HEK293 (cell line): ENCODE measurements around the gene IL17REL.
A peak's percentile ranks its signal among the peaks of the same experiment; 100 is the strongest.

Source experiments
- CTCF ChIA-PET: fragments of 350-600 bp; formaldehyde crosslinking; extraction: SDS; loops from one replicate; lab custom pipeline; 2021; ENCODE audit warnings: antibody characterized with exemption; lab: Yijun Ruan, JAX
- POLR2A ChIA-PET: fragments of 300-600 bp; formaldehyde crosslinking; extraction: SDS; loops from one replicate; lab custom pipeline; 2020; ENCODE audit warnings: antibody characterized with exemption, inconsistent platforms; lab: Yijun Ruan, JAX
- H3K27ac ChIP-seq: fragments of 200-500 bp; sonication (Bioruptor generic); 2 replicates; pipeline ENCODE4 v1.5.1; 2014; ENCODE audit warnings: low read depth, low read length, control low read depth, inconsistent platforms; ENCODE audit errors: extremely low read depth
- H3K36me3 ChIP-seq, 2 experiments: fragments of 200-500 bp in 1 of 2; sonication (Bioruptor generic) in 1 of 2; 1 replicate in 1 of 2; 2 replicates in 1 of 2; pipeline ENCODE4 v1.5.1; 2014 to 2017; ENCODE audit warnings: inconsistent platforms in 2 of 2, low read length in 2 of 2; ENCODE audit not compliant: control insufficient read depth in 2 of 2, insufficient read depth in 1 of 2
- H3K4me1 ChIP-seq: fragments of 200-500 bp; sonication (Bioruptor generic); 2 replicates; pipeline ENCODE4 v1.5.1; 2014; ENCODE audit warnings: mild to moderate bottlenecking, low read length, inconsistent platforms; ENCODE audit not compliant: control insufficient read depth, insufficient read depth
- H3K4me3 ChIP-seq: 2 replicates; pipeline ENCODE4 v1.5.1; 2011; ENCODE audit warnings: low read depth, mild to moderate bottlenecking, control low read depth, low read length, moderate library complexity
- H3K9me3 ChIP-seq: fragments of 200-500 bp; sonication (Bioruptor generic); 2 replicates; pipeline ENCODE4 v1.5.1; 2014; ENCODE audit warnings: low read depth, low read length, inconsistent platforms; ENCODE audit not compliant: control insufficient read depth, insufficient read depth
- IKZF3 ChIP-seq: fragments of 450-650 bp; IDR thresholded peaks from 2 replicates; pipeline ENCODE4 v1.5.0; 2018; ENCODE audit warnings: missing biosample characterization, mild to moderate bottlenecking, missing genetic modification characterization, moderate library complexity
- KLF16 ChIP-seq: fragments of 450-650 bp; formaldehyde crosslinking; IDR thresholded peaks from 2 replicates; pipeline ENCODE4 v1.5.1; 2017; ENCODE audit warnings: missing biosample characterization, missing genetic modification characterization
- KLF8 ChIP-seq: fragments of 450-650 bp; formaldehyde crosslinking; IDR thresholded peaks from 2 replicates; pipeline ENCODE4 v1.5.1; 2016; ENCODE audit warnings: missing biosample characterization, missing genetic modification characterization
- YY1 ChIP-seq: fragments of 450-650 bp; formaldehyde crosslinking; IDR thresholded peaks from 2 replicates; pipeline ENCODE4 v1.5.1; 2018; ENCODE audit warnings: missing biosample characterization, missing genetic modification characterization
- YY2 ChIP-seq: fragments of 450-650 bp; formaldehyde crosslinking; IDR thresholded peaks from 2 replicates; pipeline ENCODE4 v1.5.1; 2016; ENCODE audit warnings: missing biosample characterization, missing genetic modification characterization
- ZNF140 ChIP-seq: fragments of 450-650 bp; formaldehyde crosslinking; IDR thresholded peaks from 2 replicates; pipeline ENCODE4 v1.5.1; 2016; ENCODE audit warnings: missing biosample characterization, missing genetic modification characterization
- ZNF2 ChIP-seq: fragments of 450-650 bp; formaldehyde crosslinking; IDR thresholded peaks from 2 replicates; pipeline ENCODE4 v1.5.1; 2016; ENCODE audit warnings: missing biosample characterization, missing genetic modification characterization
- ZNF221 ChIP-seq: fragments of 450-650 bp; formaldehyde crosslinking; IDR thresholded peaks from 2 replicates; pipeline ENCODE4 v1.5.1; 2017; ENCODE audit warnings: missing biosample characterization, missing genetic modification characterization, borderline replicate concordance
- ZNF335 ChIP-seq: fragments of 450-650 bp; formaldehyde crosslinking; conservative IDR thresholded peaks from 2 replicates; pipeline ENCODE4 v1.5.1; 2016; ENCODE audit warnings: missing biosample characterization, missing genetic modification characterization
- ZNF404 ChIP-seq: fragments of 450-650 bp; formaldehyde crosslinking; IDR thresholded peaks from 2 replicates; pipeline ENCODE4 v1.5.1; 2017; ENCODE audit warnings: missing biosample characterization, missing genetic modification characterization
- ZNF501 ChIP-seq: fragments of 450-650 bp; formaldehyde crosslinking; IDR thresholded peaks from 2 replicates; pipeline ENCODE4 v1.5.1; 2016; ENCODE audit warnings: missing biosample characterization, missing genetic modification characterization
- ZNF629 ChIP-seq: fragments of 450-650 bp; formaldehyde crosslinking; IDR thresholded peaks from 2 replicates; pipeline ENCODE4 v1.5.1; 2017; ENCODE audit warnings: missing biosample characterization, missing genetic modification characterization
- ZNF654 ChIP-seq: fragments of 450-650 bp; formaldehyde crosslinking; IDR thresholded peaks from 2 replicates; pipeline ENCODE4 v1.5.1; 2016; ENCODE audit warnings: low read depth, missing biosample characterization, missing genetic modification characterization
- ZNF747 ChIP-seq: fragments of 450-650 bp; formaldehyde crosslinking; IDR thresholded peaks from 2 replicates; pipeline ENCODE4 v1.5.1; 2016; ENCODE audit warnings: missing biosample characterization, missing genetic modification characterization
- ZNF785 ChIP-seq: fragments of 450-650 bp; formaldehyde crosslinking; IDR thresholded peaks from 2 replicates; pipeline ENCODE4 v1.5.1; 2016; ENCODE audit warnings: missing biosample characterization, missing genetic modification characterization
- ZSCAN16 ChIP-seq: fragments of 450-650 bp; formaldehyde crosslinking; IDR thresholded peaks from 2 replicates; pipeline ENCODE4 v1.5.1; 2016; ENCODE audit warnings: missing biosample characterization, missing genetic modification characterization
- ZSCAN23 ChIP-seq: fragments of 450-650 bp; formaldehyde crosslinking; IDR thresholded peaks from 2 replicates; pipeline ENCODE4 v1.5.1; 2016; ENCODE audit warnings: missing biosample characterization, missing genetic modification characterization
- TF ChIP-seq, protein P1 (sequence below): fragments of 450-650 bp; formaldehyde crosslinking; IDR thresholded peaks from 2 replicates; pipeline ENCODE4 v1.5.1; 2016; ENCODE audit warnings: missing biosample characterization, missing genetic modification characterization
- TF ChIP-seq, protein P2 (sequence below): fragments of 450-650 bp; formaldehyde crosslinking; IDR thresholded peaks from 2 replicates; pipeline ENCODE4 v1.5.1; 2016; ENCODE audit warnings: missing biosample characterization, missing genetic modification characterization
- TF ChIP-seq, protein P3 (sequence below): fragments of 450-650 bp; formaldehyde crosslinking; IDR thresholded peaks from 2 replicates; pipeline ENCODE4 v1.5.1; 2017; ENCODE audit warnings: missing biosample characterization, missing genetic modification characterization
- TF ChIP-seq, protein P4 (sequence below): fragments of 450-650 bp; formaldehyde crosslinking; IDR thresholded peaks from 2 replicates; pipeline ENCODE4 v1.5.1; 2016; ENCODE audit warnings: missing biosample characterization, missing genetic modification characterization, borderline replicate concordance

Gene IL17REL

DNA sequence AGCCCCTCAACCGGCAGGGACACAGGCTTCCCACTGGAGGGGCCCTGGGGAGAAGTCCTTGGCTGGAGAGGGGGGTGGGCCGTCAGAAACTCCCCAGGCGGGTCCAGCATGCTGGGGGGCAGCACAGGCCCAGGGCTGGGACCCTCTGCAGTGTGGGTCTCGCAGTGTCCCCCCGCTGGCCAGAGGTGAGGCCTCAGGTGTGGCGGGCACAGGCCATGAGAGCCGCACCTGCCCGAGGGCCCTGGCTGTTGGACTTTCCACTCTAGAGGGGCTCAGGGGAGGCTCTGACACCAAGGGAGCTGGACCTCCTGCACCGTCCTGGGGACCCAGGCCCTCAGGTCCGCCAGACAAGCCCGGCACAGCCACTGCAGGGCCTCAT lies 62.7 kb downstream of the IL17REL start:
- POLR2A ChIA-PET: interaction anchor here (0.9 kb wide), 1 partner anchor 12 kb away, joined by 3 read pairs; no protein-coding TSS in a partner anchor
- CTCF ChIA-PET: interaction anchor here (0.6 kb wide), 1 partner anchor 9 kb away, joined by 3 read pairs; no protein-coding TSS in a partner anchor
- Histone ChIP-seq H3K4me3 (no peak overlapping the region), H3K4me1 (peaks cover 3% of the 10 kb centered on the region), H3K9me3 (no peaks in the 10 kb centered on the region), H3K36me3 (no peaks in the 10 kb centered on the region), H3K27ac (no peak overlapping the region)
- TF ChIP-seq, protein P1, sequence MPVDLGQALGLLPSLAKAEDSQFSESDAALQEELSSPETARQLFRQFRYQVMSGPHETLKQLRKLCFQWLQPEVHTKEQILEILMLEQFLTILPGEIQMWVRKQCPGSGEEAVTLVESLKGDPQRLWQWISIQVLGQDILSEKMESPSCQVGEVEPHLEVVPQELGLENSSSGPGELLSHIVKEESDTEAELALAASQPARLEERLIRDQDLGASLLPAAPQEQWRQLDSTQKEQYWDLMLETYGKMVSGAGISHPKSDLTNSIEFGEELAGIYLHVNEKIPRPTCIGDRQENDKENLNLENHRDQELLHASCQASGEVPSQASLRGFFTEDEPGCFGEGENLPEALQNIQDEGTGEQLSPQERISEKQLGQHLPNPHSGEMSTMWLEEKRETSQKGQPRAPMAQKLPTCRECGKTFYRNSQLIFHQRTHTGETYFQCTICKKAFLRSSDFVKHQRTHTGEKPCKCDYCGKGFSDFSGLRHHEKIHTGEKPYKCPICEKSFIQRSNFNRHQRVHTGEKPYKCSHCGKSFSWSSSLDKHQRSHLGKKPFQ (tag by site-specific recombination): no peak

DNA sequence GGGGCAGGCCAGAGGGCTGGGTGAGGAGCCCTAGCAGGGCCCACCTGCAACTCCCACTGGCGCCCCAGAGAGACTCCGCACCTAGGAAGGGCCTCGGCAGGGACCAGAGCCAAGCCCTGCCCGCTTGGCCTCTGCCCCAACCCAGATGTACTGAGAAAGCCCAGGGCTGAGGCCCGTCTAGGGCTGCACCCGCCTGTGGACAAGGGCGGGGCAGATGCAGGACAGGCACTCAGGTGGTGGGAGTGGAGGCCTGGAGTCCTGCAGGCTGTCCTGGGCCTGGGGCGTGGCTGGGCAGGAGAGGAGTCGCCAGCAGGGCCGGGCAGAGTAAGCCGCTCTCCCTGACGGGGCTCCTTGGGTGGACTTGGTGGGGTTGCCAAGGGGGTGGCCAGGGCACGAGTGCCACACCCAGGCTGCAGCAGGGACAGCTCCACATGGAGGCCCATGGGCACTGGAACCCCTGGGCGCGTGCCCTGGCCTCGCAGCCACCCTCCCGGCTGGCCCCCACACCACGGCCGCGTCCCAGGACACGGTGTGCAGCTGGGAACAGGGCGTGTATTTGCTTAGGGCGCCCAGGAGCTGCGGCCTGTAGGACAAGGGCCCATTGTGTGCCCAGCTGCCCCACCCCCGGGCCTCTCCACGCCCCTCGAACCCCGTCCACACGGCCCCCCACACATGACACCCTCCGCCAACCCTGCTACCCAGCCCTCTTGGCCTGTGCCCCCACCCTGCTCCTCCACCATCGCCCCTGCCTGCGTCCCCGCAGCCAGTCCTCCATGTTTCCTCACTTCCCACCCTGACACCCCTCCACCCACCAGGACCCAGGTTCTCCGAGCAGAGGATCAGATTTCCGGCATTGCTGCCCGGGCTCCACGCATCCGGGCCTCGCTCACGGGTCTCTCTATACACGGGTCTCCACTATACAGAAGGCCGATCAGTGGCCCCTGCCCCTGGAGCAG lies 63.3 kb downstream of the IL17REL start:
- Histone ChIP-seq H3K4me1 (peaks cover 3% of the 10 kb centered on the region), H3K27ac (no peak overlapping the region), H3K4me3 (no peak overlapping the region), H3K9me3 (no peaks in the 10 kb centered on the region), H3K36me3 (no peaks in the 10 kb centered on the region)
- POLR2A ChIA-PET: no interaction called here
- CTCF ChIA-PET: no interaction called here
- TF ChIP-seq IKZF3 (tag by site-specific recombination) (no peak), ZNF140 (tag by site-specific recombination) (no peak), ZNF2 (tag by site-specific recombination) (no peak), ZNF654 (tag by site-specific recombination) (no peak), ZNF629 (no peak), ZNF501 (tag by site-specific recombination) (no peak), ZNF747 (no peak), ZSCAN16 (tag by site-specific recombination) (no peak), ZNF404 (no peak), ZNF785 (no peak), KLF8 (tag by site-specific recombination) (0 out of 2 replicates have a peak, but pooled peaks have one; percentile 8), YY1 (tag by site-specific recombination) (no peak), ZNF335 (tag by site-specific recombination) (no peak), ZNF221 (no peak), ZSCAN23 (tag by site-specific recombination) (no peak), KLF16 (tag by site-specific recombination) (no peak), YY2 (tag by site-specific recombination) (no peak)
- TF ChIP-seq, protein P2, sequence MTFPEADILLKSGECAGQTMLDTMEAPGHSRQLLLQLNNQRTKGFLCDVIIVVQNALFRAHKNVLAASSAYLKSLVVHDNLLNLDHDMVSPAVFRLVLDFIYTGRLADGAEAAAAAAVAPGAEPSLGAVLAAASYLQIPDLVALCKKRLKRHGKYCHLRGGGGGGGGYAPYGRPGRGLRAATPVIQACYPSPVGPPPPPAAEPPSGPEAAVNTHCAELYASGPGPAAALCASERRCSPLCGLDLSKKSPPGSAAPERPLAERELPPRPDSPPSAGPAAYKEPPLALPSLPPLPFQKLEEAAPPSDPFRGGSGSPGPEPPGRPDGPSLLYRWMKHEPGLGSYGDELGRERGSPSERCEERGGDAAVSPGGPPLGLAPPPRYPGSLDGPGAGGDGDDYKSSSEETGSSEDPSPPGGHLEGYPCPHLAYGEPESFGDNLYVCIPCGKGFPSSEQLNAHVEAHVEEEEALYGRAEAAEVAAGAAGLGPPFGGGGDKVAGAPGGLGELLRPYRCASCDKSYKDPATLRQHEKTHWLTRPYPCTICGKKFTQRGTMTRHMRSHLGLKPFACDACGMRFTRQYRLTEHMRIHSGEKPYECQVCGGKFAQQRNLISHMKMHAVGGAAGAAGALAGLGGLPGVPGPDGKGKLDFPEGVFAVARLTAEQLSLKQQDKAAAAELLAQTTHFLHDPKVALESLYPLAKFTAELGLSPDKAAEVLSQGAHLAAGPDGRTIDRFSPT (tag by site-specific recombination): peak; percentile 13; the same call in 1 of the 2 replicates
- TF ChIP-seq, protein P3, sequence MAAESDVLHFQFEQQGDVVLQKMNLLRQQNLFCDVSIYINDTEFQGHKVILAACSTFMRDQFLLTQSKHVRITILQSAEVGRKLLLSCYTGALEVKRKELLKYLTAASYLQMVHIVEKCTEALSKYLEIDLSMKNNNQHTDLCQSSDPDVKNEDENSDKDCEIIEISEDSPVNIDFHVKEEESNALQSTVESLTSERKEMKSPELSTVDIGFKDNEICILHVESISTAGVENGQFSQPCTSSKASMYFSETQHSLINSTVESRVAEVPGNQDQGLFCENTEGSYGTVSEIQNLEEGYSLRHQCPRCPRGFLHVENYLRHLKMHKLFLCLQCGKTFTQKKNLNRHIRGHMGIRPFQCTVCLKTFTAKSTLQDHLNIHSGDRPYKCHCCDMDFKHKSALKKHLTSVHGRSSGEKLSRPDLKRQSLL: no peak
- TF ChIP-seq, protein P4, sequence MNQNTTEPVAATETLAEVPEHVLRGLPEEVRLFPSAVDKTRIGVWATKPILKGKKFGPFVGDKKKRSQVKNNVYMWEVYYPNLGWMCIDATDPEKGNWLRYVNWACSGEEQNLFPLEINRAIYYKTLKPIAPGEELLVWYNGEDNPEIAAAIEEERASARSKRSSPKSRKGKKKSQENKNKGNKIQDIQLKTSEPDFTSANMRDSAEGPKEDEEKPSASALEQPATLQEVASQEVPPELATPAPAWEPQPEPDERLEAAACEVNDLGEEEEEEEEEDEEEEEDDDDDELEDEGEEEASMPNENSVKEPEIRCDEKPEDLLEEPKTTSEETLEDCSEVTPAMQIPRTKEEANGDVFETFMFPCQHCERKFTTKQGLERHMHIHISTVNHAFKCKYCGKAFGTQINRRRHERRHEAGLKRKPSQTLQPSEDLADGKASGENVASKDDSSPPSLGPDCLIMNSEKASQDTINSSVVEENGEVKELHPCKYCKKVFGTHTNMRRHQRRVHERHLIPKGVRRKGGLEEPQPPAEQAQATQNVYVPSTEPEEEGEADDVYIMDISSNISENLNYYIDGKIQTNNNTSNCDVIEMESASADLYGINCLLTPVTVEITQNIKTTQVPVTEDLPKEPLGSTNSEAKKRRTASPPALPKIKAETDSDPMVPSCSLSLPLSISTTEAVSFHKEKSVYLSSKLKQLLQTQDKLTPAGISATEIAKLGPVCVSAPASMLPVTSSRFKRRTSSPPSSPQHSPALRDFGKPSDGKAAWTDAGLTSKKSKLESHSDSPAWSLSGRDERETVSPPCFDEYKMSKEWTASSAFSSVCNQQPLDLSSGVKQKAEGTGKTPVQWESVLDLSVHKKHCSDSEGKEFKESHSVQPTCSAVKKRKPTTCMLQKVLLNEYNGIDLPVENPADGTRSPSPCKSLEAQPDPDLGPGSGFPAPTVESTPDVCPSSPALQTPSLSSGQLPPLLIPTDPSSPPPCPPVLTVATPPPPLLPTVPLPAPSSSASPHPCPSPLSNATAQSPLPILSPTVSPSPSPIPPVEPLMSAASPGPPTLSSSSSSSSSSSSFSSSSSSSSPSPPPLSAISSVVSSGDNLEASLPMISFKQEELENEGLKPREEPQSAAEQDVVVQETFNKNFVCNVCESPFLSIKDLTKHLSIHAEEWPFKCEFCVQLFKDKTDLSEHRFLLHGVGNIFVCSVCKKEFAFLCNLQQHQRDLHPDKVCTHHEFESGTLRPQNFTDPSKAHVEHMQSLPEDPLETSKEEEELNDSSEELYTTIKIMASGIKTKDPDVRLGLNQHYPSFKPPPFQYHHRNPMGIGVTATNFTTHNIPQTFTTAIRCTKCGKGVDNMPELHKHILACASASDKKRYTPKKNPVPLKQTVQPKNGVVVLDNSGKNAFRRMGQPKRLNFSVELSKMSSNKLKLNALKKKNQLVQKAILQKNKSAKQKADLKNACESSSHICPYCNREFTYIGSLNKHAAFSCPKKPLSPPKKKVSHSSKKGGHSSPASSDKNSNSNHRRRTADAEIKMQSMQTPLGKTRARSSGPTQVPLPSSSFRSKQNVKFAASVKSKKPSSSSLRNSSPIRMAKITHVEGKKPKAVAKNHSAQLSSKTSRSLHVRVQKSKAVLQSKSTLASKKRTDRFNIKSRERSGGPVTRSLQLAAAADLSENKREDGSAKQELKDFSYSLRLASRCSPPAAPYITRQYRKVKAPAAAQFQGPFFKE (tag by site-specific recombination): no peak
